HEK293 (cell line): ENCODE data around the gene XPNPEP1.

Source experiments
- CTCF ChIA-PET: fragments of 350-600 bp; formaldehyde crosslinking; extraction: SDS; loops from one replicate; lab custom pipeline; 2021; ENCODE audit warnings: antibody characterized with exemption; lab: Yijun Ruan, JAX
- POLR2A ChIA-PET: fragments of 300-600 bp; formaldehyde crosslinking; extraction: SDS; loops from one replicate; lab custom pipeline; 2020; ENCODE audit warnings: antibody characterized with exemption, inconsistent platforms; lab: Yijun Ruan, JAX
- H3K27ac ChIP-seq: fragments of 200-500 bp; sonication (Bioruptor generic); 2 replicates; pipeline ENCODE4 v1.5.1; 2014; ENCODE audit warnings: low read depth, low read length, control low read depth, inconsistent platforms; ENCODE audit errors: extremely low read depth
- H3K36me3 ChIP-seq, 2 experiments: fragments of 200-500 bp in 1 of 2; sonication (Bioruptor generic) in 1 of 2; 1 replicate in 1 of 2; 2 replicates in 1 of 2; pipeline ENCODE4 v1.5.1; 2014 to 2017; ENCODE audit warnings: inconsistent platforms in 2 of 2, low read length in 2 of 2; ENCODE audit not compliant: control insufficient read depth in 2 of 2, insufficient read depth in 1 of 2
- H3K4me1 ChIP-seq: fragments of 200-500 bp; sonication (Bioruptor generic); 2 replicates; pipeline ENCODE4 v1.5.1; 2014; ENCODE audit warnings: mild to moderate bottlenecking, low read length, inconsistent platforms; ENCODE audit not compliant: control insufficient read depth, insufficient read depth
- H3K4me3 ChIP-seq: 2 replicates; pipeline ENCODE4 v1.5.1; 2011; ENCODE audit warnings: low read depth, mild to moderate bottlenecking, control low read depth, low read length, moderate library complexity
- H3K9me3 ChIP-seq: fragments of 200-500 bp; sonication (Bioruptor generic); 2 replicates; pipeline ENCODE4 v1.5.1; 2014; ENCODE audit warnings: low read depth, low read length, inconsistent platforms; ENCODE audit not compliant: control insufficient read depth, insufficient read depth
- EGR2 ChIP-seq: fragments of 450-650 bp; formaldehyde crosslinking; IDR thresholded peaks from 2 replicates; pipeline ENCODE4 v1.5.1; 2016; ENCODE audit warnings: low read depth, missing biosample characterization, missing genetic modification characterization
- HOXC10 ChIP-seq: sonication (generic); formaldehyde crosslinking; IDR thresholded peaks from 2 replicates; pipeline ENCODE4 v1.8.1; 2023; ENCODE audit warnings: mild to moderate bottlenecking, missing genetic modification reagents
- KLF7 ChIP-seq: fragments of 450-650 bp; formaldehyde crosslinking; IDR thresholded peaks from 2 replicates; pipeline ENCODE4 v1.5.1; 2016; ENCODE audit warnings: missing biosample characterization, missing genetic modification characterization, borderline replicate concordance
- REPIN1 ChIP-seq: fragments of 450-650 bp; formaldehyde crosslinking; IDR thresholded peaks from 2 replicates; pipeline ENCODE4 v1.5.1; 2017; ENCODE audit warnings: missing biosample characterization, missing genetic modification characterization, low read depth
- SCRT2 ChIP-seq: fragments of 450-650 bp; formaldehyde crosslinking; IDR thresholded peaks from 2 replicates; pipeline ENCODE4 v1.5.1; 2016; ENCODE audit warnings: missing biosample characterization, missing genetic modification characterization
- TSHZ1 ChIP-seq: fragments of 450-650 bp; formaldehyde crosslinking; IDR thresholded peaks from 2 replicates; pipeline ENCODE4 v1.5.1; 2016; ENCODE audit warnings: missing biosample characterization, missing genetic modification characterization, borderline replicate concordance
- ZBTB11 ChIP-seq: fragments of 450-650 bp; formaldehyde crosslinking; conservative IDR thresholded peaks from 2 replicates; pipeline ENCODE4 v1.5.1; 2016; ENCODE audit warnings: low read depth, missing biosample characterization, missing genetic modification characterization
- ZFP3 ChIP-seq: fragments of 450-650 bp; formaldehyde crosslinking; IDR thresholded peaks from 2 replicates; pipeline ENCODE4 v1.5.1; 2016; ENCODE audit warnings: low read depth, missing biosample characterization, missing genetic modification characterization
- ZNF157 ChIP-seq: fragments of 450-650 bp; formaldehyde crosslinking; IDR thresholded peaks from 2 replicates; pipeline ENCODE4 v1.5.1; 2016; ENCODE audit warnings: missing biosample characterization, missing genetic modification characterization
- ZNF292 ChIP-seq: fragments of 450-650 bp; formaldehyde crosslinking; IDR thresholded peaks from 2 replicates; pipeline ENCODE4 v1.5.1; 2016; ENCODE audit warnings: low read depth, missing biosample characterization, missing genetic modification characterization, borderline replicate concordance
- ZNF362 ChIP-seq: fragments of 450-650 bp; formaldehyde crosslinking; IDR thresholded peaks from 2 replicates; pipeline ENCODE4 v1.5.1; 2016; ENCODE audit warnings: missing biosample characterization, missing genetic modification characterization
- ZNF37A ChIP-seq: fragments of 450-650 bp; IDR thresholded peaks from 2 replicates; pipeline ENCODE4 v1.5.1; 2018; ENCODE audit warnings: missing biosample characterization, missing genetic modification characterization
- ZNF391 ChIP-seq: fragments of 450-650 bp; formaldehyde crosslinking; IDR thresholded peaks from 2 replicates; pipeline ENCODE4 v1.5.1; 2016; ENCODE audit warnings: low read depth, missing biosample characterization, missing genetic modification characterization, borderline replicate concordance
- ZNF549 ChIP-seq: fragments of 450-650 bp; IDR thresholded peaks from 2 replicates; pipeline ENCODE4 v1.5.1; 2018; ENCODE audit warnings: missing biosample characterization, missing genetic modification characterization, mild to moderate bottlenecking, inconsistent platforms, moderate library complexity
- ZNF580 ChIP-seq: fragments of 450-650 bp; formaldehyde crosslinking; IDR thresholded peaks from 2 replicates; pipeline ENCODE4 v1.5.1; 2016; ENCODE audit warnings: missing biosample characterization, missing genetic modification characterization
- ZNF639 ChIP-seq: fragments of 450-650 bp; formaldehyde crosslinking; IDR thresholded peaks from 2 replicates; pipeline ENCODE4 v1.5.1; 2016; ENCODE audit warnings: missing biosample characterization, missing genetic modification characterization
- ZNF664 ChIP-seq: fragments of 450-650 bp; formaldehyde crosslinking; IDR thresholded peaks from 2 replicates; pipeline ENCODE4 v1.5.1; 2016; ENCODE audit warnings: missing biosample characterization, missing genetic modification characterization
- ZNF670 ChIP-seq: fragments of 450-650 bp; formaldehyde crosslinking; IDR thresholded peaks from 2 replicates; pipeline ENCODE4 v1.5.1; 2016; ENCODE audit warnings: missing biosample characterization, missing genetic modification characterization, low read depth
- ZNF777 ChIP-seq: fragments of 450-650 bp; formaldehyde crosslinking; IDR thresholded peaks from 2 replicates; pipeline ENCODE4 v1.5.1; 2017; ENCODE audit warnings: missing biosample characterization, missing genetic modification characterization, borderline replicate concordance
- ZNF837 ChIP-seq: fragments of 450-650 bp; formaldehyde crosslinking; IDR thresholded peaks from 2 replicates; pipeline ENCODE4 v1.5.1; 2016; ENCODE audit warnings: missing biosample characterization, missing genetic modification characterization
- ZNF843 ChIP-seq: fragments of 450-650 bp; formaldehyde crosslinking; IDR thresholded peaks from 2 replicates; pipeline ENCODE4 v1.5.1; 2016; ENCODE audit warnings: missing biosample characterization, missing genetic modification characterization

The XPNPEP1 gene

GRCh38 chr10:109928475-109928891, 5.2 kb upstream of the XPNPEP1 start:
- H3K9me3 ChIP-seq = no peaks in the 10 kb centered on the region
- H3K36me3 ChIP-seq = no peaks in the 10 kb centered on the region
- no peak overlapping the region for H3K4me3 ChIP-seq
- no peak overlapping the region for H3K27ac ChIP-seq
- no peaks in the 10 kb centered on the region for H3K4me1 ChIP-seq
- POLR2A ChIA-PET = no interaction called here
- CTCF ChIA-PET = interaction anchor here (0.7 to 1.0 kb wide), 3 partner anchors 20 to 44 kb away, joined by 3 read pairs; no protein-coding TSS in a partner anchor
- TF ChIP-seq ZNF37A (tag by site-specific recombination) = no peak
- TF ChIP-seq ZNF362 (tag by site-specific recombination) = no peak
- TF ChIP-seq ZFP3 (tag by site-specific recombination) = no peak
- no peak for TF ChIP-seq ZNF157 (tag by site-specific recombination)
- TF ChIP-seq EGR2 = no peak
- TF ChIP-seq HOXC10 (CRISPR knock-in tag) = no peak

GRCh38 chr10:109926825-109927224, 3.5 kb upstream of the XPNPEP1 start:
- ChIA-PET CTCF (no interaction called here), POLR2A (no interaction called here)
- H3K36me3 ChIP-seq = no peaks in the 10 kb centered on the region
- H3K4me3 ChIP-seq = no peak overlapping the region
- TF ChIP-seq SCRT2 (tag by site-specific recombination) (peak; percentile 52; the same call in 1 of the 2 replicates), ZNF391 (tag by site-specific recombination) (no peak)
- peaks cover 6% of the 10 kb centered on the region; the same call in 1 of the 2 replicates for H3K4me1 ChIP-seq
- H3K27ac ChIP-seq = no peak overlapping the region
- no peaks in the 10 kb centered on the region for H3K9me3 ChIP-seq

- CTCF ChIA-PET = interaction anchor here (0.7 kb wide), 1 partner anchor 31 kb away, joined by 4 read pairs; no protein-coding TSS in a partner anchor
- H3K4me1 ChIP-seq = peaks cover 6% of the 10 kb centered on the region; the same call in 1 of the 2 replicates
- H3K4me3 ChIP-seq = no peak overlapping the region
- POLR2A ChIA-PET = no interaction called here
- peaks cover 0 to 4% of the 10 kb centered on the region in 2 experiments; a peak in 1 of 3 replicates for H3K36me3 ChIP-seq
- no peak overlapping the region for H3K27ac ChIP-seq
- H3K9me3 ChIP-seq = no peaks in the 10 kb centered on the region
- TF ChIP-seq ZNF837 (no peak), ZNF549 (tag by site-specific recombination) (no peak), ZNF639 (tag by site-specific recombination) (no peak), REPIN1 (tag by site-specific recombination) (no peak), ZNF670 (no peak), ZNF292 (tag by site-specific recombination) (no peak), ZNF664 (tag by site-specific recombination) (no peak), ZNF777 (tag by site-specific recombination) (no peak), ZNF580 (no peak), ZBTB11 (tag by site-specific recombination) (no peak), ZNF843 (no peak), TSHZ1 (tag by site-specific recombination) (no peak), KLF7 (tag by site-specific recombination) (no peak)
Observed at GRCh38 chr10:109926061-109926745, 2.9 kb upstream of the XPNPEP1 start.
